ENCODE measurements around the gene ASPDH.

The ASPDH gene

GRCh38 chr19:50513746-50514345 is at the start of gene ASPDH:
TSS of gene ASPDH (minus strand) at chr19:50513913. CDS start at chr19:50513823, 90 bp downstream.
- DNase-seq, result no peak

GRCh38 chr19:50562996-50563395 is 49.3 kb upstream of the ASPDH start:
- no peak for DNase-seq

GRCh38 chr19:50562329-50562728 is 48.6 kb upstream of the ASPDH start:
- DNase-seq, result no peak

GRCh38 chr19:50559636-50560035 is 45.9 kb upstream of the ASPDH start:
- DNase-seq, result no peak

GRCh38 chr19:50558449-50558848 is 44.7 kb upstream of the ASPDH start:
- DNase-seq, result no peak

GRCh38 chr19:50558039-50558438 is 44.3 kb upstream of the ASPDH start:
- no peak for DNase-seq

- no peak for DNase-seq
Measured at GRCh38 chr19:50557009-50557613, 43.4 kb upstream of the ASPDH start.

- DNase-seq, result peak; percentile 82 to 84
Measured at GRCh38 chr19:50556282-50557008, 42.7 kb upstream of the ASPDH start.

GRCh38 chr19:50555450-50556281 is 42.0 kb upstream of the ASPDH start:
- DNase-seq, result no peak

GRCh38 chr19:50555033-50555432 is 41.3 kb upstream of the ASPDH start:
- DNase-seq, result no peak

GRCh38 chr19:50554212-50554611 is 40.5 kb upstream of the ASPDH start:
- no peak for DNase-seq

GRCh38 chr19:50553134-50553703 is 39.5 kb upstream of the ASPDH start:
- DNase-seq, result no peak

- no peak for DNase-seq
Measured at GRCh38 chr19:50552540-50552939, 38.8 kb upstream of the ASPDH start.

GRCh38 chr19:50551715-50552187 is 38.0 kb upstream of the ASPDH start:
- DNase-seq, result no peak

GRCh38 chr19:50551034-50551714 is 37.5 kb upstream of the ASPDH start:
- DNase-seq, result no peak

GRCh38 chr19:50550594-50550966 is 36.9 kb upstream of the ASPDH start:
- no peak for DNase-seq

- no peak for DNase-seq
Measured at GRCh38 chr19:50549927-50550593, 36.3 kb upstream of the ASPDH start.

- no peak for DNase-seq
Measured at GRCh38 chr19:50549059-50549926, 35.6 kb upstream of the ASPDH start.

GRCh38 chr19:50548191-50549058 is 34.7 kb upstream of the ASPDH start:
- no peak for DNase-seq
